Suprapubic skin (tissue), 4 donors: Measurements from ENCODE around the gene MTCH1. TPM values are rescaled to one million over a fixed set of nuclear protein-coding genes. Genes with fewer than 3 reads are reported as not detected.

Experiments used
- DNase-seq, 2 donors: peaks; one replicate each; pipeline ENCODE4 v3.0.0-alpha.2; 2019; ENCODE audit warnings: low spot score in 2 of 2
- H3K27ac ChIP-seq: fragments of 200-600 bp; sonication (generic); one replicate; pipeline ENCODE4 v1.5.1; 2019
- H3K27me3 ChIP-seq: fragments of 200-600 bp; sonication (generic); one replicate; pipeline ENCODE4 v1.5.1; 2019
- H3K36me3 ChIP-seq: fragments of 200-600 bp; sonication (generic); one replicate; pipeline ENCODE4 v1.5.1; 2019
- H3K4me1 ChIP-seq: fragments of 200-600 bp; sonication (generic); one replicate; pipeline ENCODE4 v1.5.1; 2019
- H3K4me3 ChIP-seq: fragments of 200-600 bp; sonication (generic); one replicate; pipeline ENCODE4 v1.5.1; 2019; ENCODE audit warnings: mild to moderate bottlenecking
- H3K9me3 ChIP-seq: fragments of 200-600 bp; sonication (generic); one replicate; pipeline ENCODE4 v1.5.1; 2019
- EP300 ChIP-seq: sonication (generic); formaldehyde crosslinking; IDR thresholded peaks from one replicate; pipeline ENCODE4 v1.6.1; 2017; ENCODE audit warnings: antibody characterized with exemption
- POLR2A ChIP-seq, 2 donors: fragments of 450-650 bp; IDR thresholded peaks; one replicate each; pipeline ENCODE4 v1.6.1; 2017; ENCODE audit warnings: antibody characterized with exemption in 2 of 2, mild to moderate bottlenecking in 2 of 2, moderate library complexity in 2 of 2
- POLR2AphosphoS5 ChIP-seq, 3 donors: sonication (generic); formaldehyde crosslinking; IDR thresholded peaks; one replicate each; pipeline ENCODE4 v1.6.1; 2017; ENCODE audit warnings: antibody characterized with exemption in 3 of 3
- WGBS: methylation state at CpG from one replicate; pipeline ENCODE4 v1.1.5; 2018; 5-methylcytosine and 5-hydroxymethylcytosine counted together
- total RNA-seq, 4 donors: library from RNA; depleted of rRNA; stranded (reverse); fragments of >200 nt; gene quantifications; one replicate each; pipeline ENCODE4 v1.1.0, GENCODE V29; 2016
- TF ChIP-seq, protein P1 (sequence below), 2 donors: fragments of 200-600 bp in 1 of 2; fragments of 450-650 bp in 1 of 2; sonication (generic) in 1 of 2; IDR thresholded peaks; one replicate each; pipeline ENCODE4 v1.5.1; 2016 to 2019; ENCODE audit warnings: antibody characterized with exemption in 2 of 2, mild to moderate bottlenecking in 1 of 2, moderate library complexity in 1 of 2

Gene MTCH1
- total RNA-seq, 4 donors from 2014 or later: 160 to 220 (median 183) TPM

DNA sequence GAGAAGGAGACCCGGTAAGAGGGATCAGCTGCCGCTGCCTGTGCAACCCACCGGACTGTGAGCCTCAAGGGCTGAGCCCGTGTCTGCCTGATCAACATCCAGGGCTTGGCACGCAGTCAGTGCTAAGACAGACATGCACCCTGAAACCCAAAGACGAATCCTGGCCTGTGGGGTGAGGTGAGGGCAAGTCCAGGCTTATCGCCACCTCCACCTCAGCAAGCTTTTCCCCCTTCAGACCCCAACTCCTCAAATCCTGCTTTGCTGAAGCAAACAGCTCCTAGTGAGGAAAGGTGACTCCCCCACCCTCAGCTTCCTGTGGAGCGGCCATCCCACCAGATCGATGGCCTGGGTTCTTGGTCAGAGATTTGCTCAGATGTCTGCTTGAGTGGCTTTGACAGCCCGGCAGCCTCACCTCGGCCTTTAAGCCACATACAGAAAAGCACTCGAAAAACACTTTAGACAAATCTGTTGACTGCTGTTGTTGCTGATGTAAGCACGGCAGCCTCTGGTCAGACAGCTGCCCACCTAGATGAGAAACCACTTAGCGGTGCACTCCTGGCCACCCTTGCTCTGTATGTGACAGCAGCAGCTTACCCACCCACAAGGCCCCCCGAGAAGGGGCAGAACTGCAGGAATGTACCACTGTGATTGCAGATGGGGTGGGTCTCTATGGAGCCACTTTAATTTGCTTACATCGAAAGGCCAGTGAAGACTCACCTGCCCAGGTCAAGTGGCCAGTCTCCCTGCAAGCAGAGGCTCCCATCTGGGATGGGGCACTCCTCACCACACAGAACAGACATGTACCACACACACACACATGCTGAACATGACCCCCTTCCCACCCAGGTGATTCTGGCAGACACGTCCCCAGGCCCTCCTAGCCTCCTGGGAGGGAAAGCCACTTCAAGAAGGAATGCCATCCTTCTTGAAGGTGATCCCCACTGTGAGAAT, 14.8 kb downstream of the MTCH1 start:
- Histone ChIP-seq H3K4me3 (no peak overlapping the region), H3K27ac (no peak overlapping the region), H3K36me3 (peaks cover 94% of the 10 kb centered on the region), H3K27me3 (no peaks in the 10 kb centered on the region), H3K9me3 (no peaks in the 10 kb centered on the region), H3K4me1 (peaks cover 39% of the 10 kb centered on the region)
- TF ChIP-seq, protein P1, sequence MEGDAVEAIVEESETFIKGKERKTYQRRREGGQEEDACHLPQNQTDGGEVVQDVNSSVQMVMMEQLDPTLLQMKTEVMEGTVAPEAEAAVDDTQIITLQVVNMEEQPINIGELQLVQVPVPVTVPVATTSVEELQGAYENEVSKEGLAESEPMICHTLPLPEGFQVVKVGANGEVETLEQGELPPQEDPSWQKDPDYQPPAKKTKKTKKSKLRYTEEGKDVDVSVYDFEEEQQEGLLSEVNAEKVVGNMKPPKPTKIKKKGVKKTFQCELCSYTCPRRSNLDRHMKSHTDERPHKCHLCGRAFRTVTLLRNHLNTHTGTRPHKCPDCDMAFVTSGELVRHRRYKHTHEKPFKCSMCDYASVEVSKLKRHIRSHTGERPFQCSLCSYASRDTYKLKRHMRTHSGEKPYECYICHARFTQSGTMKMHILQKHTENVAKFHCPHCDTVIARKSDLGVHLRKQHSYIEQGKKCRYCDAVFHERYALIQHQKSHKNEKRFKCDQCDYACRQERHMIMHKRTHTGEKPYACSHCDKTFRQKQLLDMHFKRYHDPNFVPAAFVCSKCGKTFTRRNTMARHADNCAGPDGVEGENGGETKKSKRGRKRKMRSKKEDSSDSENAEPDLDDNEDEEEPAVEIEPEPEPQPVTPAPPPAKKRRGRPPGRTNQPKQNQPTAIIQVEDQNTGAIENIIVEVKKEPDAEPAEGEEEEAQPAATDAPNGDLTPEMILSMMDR (IDR thresholded peaks at IDR 0.05): no peak
- TF ChIP-seq POLR2AphosphoS5 (IDR thresholded peaks at IDR 0.05): no peak
- no peak for TF ChIP-seq POLR2A (IDR thresholded peaks at IDR 0.05)
- no peak for TF ChIP-seq EP300
- WGBS: 66% methylated on average over 12 of the region's 17 CpGs
- DNase-seq: no peak

DNA sequence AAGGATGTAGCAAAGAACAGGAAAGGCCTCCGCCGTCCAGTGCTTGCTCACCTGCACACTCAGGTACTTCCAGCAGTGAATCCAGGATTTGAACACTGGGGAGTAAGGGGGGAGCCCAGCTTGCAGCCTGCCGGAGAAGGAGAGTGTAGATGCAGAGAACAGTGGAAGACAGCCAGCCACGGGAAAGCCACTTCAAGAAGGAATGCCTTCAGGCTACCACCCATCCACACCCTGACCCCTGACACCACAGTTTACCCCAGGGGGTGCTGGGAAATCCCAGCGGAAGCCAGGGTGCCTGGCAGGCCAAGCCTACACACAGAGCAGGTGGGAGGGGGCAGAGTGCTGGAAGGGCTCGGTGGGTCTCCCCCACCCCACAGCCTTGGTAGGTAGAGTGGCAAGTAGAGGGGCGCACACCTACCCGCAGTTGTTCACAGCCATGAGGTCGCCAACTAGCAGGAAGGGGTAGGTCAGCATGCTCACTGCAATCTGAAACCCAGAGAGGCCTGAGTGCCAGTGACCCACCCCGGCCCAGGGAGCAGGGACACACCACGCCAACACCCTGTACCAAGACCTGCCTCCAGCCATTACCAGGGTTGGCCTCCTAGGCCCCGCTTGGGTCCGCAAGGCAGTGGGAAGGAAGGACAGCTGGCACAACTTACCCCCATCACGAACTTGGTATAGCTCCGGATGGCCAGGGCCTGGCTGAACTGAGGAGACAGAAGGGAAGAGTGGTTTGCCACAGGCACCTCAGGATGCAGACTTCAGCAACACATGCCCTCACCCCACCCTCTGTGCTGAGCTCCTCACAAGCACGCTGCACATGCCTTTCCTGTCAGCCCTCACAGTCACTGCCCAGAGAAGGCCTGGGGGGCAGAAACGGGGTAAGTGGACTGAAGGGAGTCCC, 15.8 kb downstream of the MTCH1 start:
- DNase-seq: no peak
- 81% methylated on average over 11 of the region's 17 CpGs for WGBS
- Histone ChIP-seq H3K36me3 (peaks cover 85% of the 10 kb centered on the region), H3K27me3 (no peaks in the 10 kb centered on the region), H3K4me3 (no peak overlapping the region), H3K9me3 (no peaks in the 10 kb centered on the region), H3K27ac (peak overlapping the region; percentile 10), H3K4me1 (peaks cover 39% of the 10 kb centered on the region)
- TF ChIP-seq POLR2AphosphoS5 (IDR thresholded peaks at IDR 0.05): no peak

DNA sequence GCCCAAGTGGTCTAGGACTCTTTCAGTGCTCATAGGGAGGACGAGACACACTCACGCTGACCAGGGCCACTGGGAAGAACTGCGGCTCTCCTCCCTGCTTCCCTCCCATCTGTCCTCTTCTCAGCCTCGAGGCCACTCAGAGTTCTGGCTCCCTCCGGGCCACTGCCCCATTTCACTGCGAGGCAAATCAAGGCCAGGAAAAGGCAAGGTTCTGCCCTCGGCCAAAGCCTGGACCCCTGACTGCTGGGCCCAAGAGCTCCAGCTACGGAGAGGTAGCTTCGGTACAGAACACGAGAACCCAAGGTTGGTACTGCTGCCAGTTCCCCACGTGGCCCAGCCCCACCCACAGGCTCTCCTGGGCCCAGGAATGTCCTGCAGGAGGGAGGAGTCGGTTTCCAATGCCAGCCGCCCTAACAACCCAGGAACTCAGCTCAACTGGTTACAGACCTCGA, 16.7 kb downstream of the MTCH1 start:
- TF ChIP-seq EP300 (no peak), POLR2AphosphoS5 (IDR thresholded peaks at IDR 0.05) (no peak), POLR2A (IDR thresholded peaks at IDR 0.05) (no peak)
- TF ChIP-seq, protein P1 (IDR thresholded peaks at IDR 0.05): no peak
- peak overlapping the region; percentile 74 for H3K27ac ChIP-seq
- H3K4me1 ChIP-seq: peaks cover 44% of the 10 kb centered on the region
- no peak overlapping the region for H3K4me3 ChIP-seq
- no peak for DNase-seq
- H3K36me3 ChIP-seq: peaks cover 75% of the 10 kb centered on the region
- no peaks in the 10 kb centered on the region for H3K9me3 ChIP-seq
- H3K27me3 ChIP-seq: no peaks in the 10 kb centered on the region
- WGBS: 48% methylated on average over 8 of the region's 14 CpGs

DNA sequence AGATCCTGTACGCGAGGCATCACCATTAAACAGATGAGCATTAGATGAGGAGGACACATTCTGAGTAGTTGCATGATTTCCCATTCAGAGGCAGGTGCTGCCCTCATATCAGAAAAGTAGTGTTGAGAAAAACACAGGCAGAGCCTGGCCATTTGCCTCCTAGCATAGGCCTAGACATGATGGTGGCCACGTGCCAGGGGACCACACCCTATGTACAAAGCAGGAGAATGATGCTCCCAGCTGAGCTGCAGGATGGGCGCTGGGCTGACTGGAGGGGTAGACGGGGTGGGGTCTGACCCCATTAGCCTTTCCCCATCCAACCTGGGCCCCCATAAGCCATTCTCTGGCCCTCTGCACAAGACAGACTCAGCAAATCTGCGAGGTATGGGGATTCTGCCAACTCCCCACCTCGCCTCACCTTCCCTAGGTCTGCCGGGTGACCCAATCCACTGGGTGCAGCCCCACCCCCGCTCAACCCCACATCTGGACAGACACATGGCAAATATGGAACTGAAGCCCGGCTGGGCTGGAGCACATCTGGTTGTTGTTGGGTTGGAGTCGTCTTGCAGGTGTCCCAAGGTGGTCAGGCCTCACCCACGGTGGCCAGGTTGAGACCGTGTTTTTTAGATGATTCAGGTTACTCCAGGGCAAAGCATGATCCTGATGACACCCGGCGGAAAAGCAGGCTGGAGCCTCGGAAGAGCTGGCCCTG, 17.6 kb downstream of the MTCH1 start:
- peaks cover 53% of the 10 kb centered on the region for H3K4me1 ChIP-seq
- no peaks in the 10 kb centered on the region for H3K27me3 ChIP-seq
- H3K27ac ChIP-seq: peak overlapping the region; percentile 74
- no peaks in the 10 kb centered on the region for H3K9me3 ChIP-seq
- no peak overlapping the region for H3K4me3 ChIP-seq
- DNase-seq: peak in 1 of 2 donors; percentile 89
- TF ChIP-seq POLR2A (IDR thresholded peaks at IDR 0.05) (no peak), POLR2AphosphoS5 (IDR thresholded peaks at IDR 0.05) (no peak), EP300 (no peak)
- TF ChIP-seq, protein P1 (IDR thresholded peaks at IDR 0.05): no peak
- peaks cover 66% of the 10 kb centered on the region for H3K36me3 ChIP-seq
- 48% methylated on average over 9 of the region's 16 CpGs for WGBS

DNA sequence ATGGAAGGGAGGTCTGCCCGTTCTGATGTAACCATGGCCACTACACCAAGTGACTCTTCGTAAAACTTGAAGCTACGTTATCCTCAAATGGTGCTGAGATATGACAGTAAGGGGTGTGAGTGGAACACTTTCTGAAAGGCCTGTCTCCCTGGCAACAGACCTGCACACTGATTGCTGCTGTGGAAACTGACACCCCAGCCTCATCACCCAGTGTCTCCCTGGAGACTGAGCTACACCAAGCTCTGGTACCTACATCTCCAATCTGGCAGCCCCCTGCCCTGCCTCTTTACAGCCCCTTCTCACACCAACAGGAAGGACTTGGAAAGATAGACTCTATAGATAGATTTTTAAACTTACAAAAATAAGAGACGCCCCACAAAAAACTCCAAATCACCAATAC, 18.2 kb downstream of the MTCH1 start:
- Histone ChIP-seq H3K36me3 (peaks cover 60% of the 10 kb centered on the region), H3K27me3 (no peaks in the 10 kb centered on the region), H3K4me3 (no peak overlapping the region), H3K4me1 (peaks cover 57% of the 10 kb centered on the region), H3K27ac (peak overlapping the region; percentile 40), H3K9me3 (no peaks in the 10 kb centered on the region)
- no peak for TF ChIP-seq POLR2A (IDR thresholded peaks at IDR 0.05)
- TF ChIP-seq, protein P1 (IDR thresholded peaks at IDR 0.05): no peak
- TF ChIP-seq POLR2AphosphoS5 (IDR thresholded peaks at IDR 0.05): no peak
- no peak for TF ChIP-seq EP300
- WGBS: 80% methylated on average over 4 of the region's 4 CpGs
- DNase-seq: no peak
